Hematopoietic multipotent progenitor cell treated with erythropoietin and hydrocortisone succinate and interleukin-3 and kit ligand, for 15 days (in vitro differentiated cells): ENCODE results near the gene ZSWIM8.
"Not testable (repeated sequence)": the region's sequence is repeated elsewhere in the genome, so short reads cannot be mapped to it uniquely, and the experiment has no call there.

ENCODE experiments used
- DNase-seq: peaks from one replicate; pipeline ENCODE4 v3.0.0-alpha.2; 2015; ENCODE audit warnings: low spot score

Gene ZSWIM8

GRCh38 chr10:73772281-73773151 is 12.9 kb upstream of the ZSWIM8 start:
- DNase-seq: peak; percentile 80

- no peak for DNase-seq
Measured at GRCh38 chr10:73773152-73773879, 12.1 kb upstream of the ZSWIM8 start.

- DNase-seq: peak; percentile 75
Measured at GRCh38 chr10:73774637-73775036, 10.8 kb upstream of the ZSWIM8 start.

GRCh38 chr10:73779018-73779417 is 6.4 kb upstream of the ZSWIM8 start:
- no peak for DNase-seq

- DNase-seq: no peak
Measured at GRCh38 chr10:73779539-73780197, 5.7 kb upstream of the ZSWIM8 start.

- DNase-seq: no peak
Measured at GRCh38 chr10:73780301-73780700, 5.1 kb upstream of the ZSWIM8 start.

- DNase-seq: no peak
Measured at GRCh38 chr10:73780966-73781365, 4.4 kb upstream of the ZSWIM8 start.

- DNase-seq: no peak
Measured at GRCh38 chr10:73781548-73781878, 3.9 kb upstream of the ZSWIM8 start.

GRCh38 chr10:73781879-73782748 is 3.3 kb upstream of the ZSWIM8 start, which contains the start of gene CHCHD1:
CHCHD1 (plus strand) TSS chr10:73782048; CDS start chr10:73782076, 28 bp downstream.
- DNase-seq: peak; percentile 90

GRCh38 chr10:73782749-73783085 is 2.7 kb upstream of the ZSWIM8 start:
- no peak for DNase-seq

- DNase-seq: peak; percentile 46
Measured at GRCh38 chr10:73785721-73786511, 510 bp downstream of the ZSWIM8 start.

GRCh38 chr10:73786512-73786885 is 1.1 kb downstream of the ZSWIM8 start:
- no peak for DNase-seq

GRCh38 chr10:73787031-73787800 is 1.8 kb downstream of the ZSWIM8 start:
- DNase-seq: not testable (repeated sequence)

GRCh38 chr10:73788864-73789658 is 3.7 kb downstream of the ZSWIM8 start:
- no peak for DNase-seq

- no peak for DNase-seq
Measured at GRCh38 chr10:73789659-73790055, 4.3 kb downstream of the ZSWIM8 start.

GRCh38 chr10:73790886-73791625 is 5.7 kb downstream of the ZSWIM8 start:
- no peak for DNase-seq

GRCh38 chr10:73791871-73792400 is 6.5 kb downstream of the ZSWIM8 start:
- no peak for DNase-seq

- DNase-seq: no peak
Measured at GRCh38 chr10:73793456-73793855, 8.1 kb downstream of the ZSWIM8 start.
